SHP77 (cell line): ENCODE results near the gene MATN4.

Experiments used
- DNase-seq, 2 experiments: peaks; one replicate each; lab custom pipeline; 2025; lab: John Stamatoyannopoulos, UW

Gene MATN4

DNA sequence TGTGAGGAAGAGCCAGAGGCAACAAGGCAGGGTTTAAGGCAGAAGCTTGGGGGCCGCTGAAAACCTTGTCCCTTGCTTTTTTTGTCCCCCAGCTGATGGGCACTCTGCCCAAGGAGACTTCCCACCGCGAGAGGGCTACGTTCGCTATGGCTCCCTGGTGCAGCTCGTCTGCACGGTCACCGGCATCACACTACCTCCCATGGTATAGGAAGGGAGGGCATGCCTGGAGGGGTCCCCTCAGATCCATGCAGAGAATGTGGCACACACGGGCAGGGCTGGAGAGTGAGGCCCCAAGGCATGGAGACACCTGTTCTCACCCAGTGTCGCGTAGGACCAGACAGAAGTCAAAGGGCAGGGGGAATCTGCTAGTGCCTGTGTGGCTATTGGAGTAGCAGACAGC lies 5.8 kb upstream of the MATN4 start:
- DNase-seq: no peak

DNA sequence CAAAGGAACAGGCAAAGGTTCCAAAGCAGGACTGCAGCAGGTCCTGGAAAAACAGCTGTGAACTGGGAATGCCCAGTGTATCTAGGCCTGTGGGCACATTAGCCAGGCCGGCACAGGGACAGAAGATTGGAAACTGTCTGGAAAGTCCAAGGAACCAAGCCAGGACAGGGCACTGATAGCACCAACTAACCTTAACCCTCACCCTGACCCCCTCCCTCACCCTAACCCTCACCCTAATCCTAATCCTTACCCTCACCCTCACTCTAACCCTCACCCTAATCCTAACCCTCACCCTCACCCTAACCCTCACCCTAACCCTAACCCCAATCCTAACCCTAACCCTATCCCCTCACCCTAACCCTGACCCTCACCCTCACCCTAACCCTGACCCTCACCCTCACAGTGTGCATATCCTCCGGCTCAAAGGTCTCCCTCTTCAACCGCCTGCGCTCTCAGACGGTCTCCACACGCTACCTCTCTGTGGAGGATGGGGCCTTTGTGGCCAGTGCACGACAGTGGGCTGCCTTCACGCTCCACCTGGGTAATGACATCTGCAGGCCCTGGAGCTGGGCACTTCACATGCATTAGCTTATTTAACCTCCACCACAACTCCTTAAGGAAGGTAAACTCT lies 5.1 kb upstream of the MATN4 start:
- DNase-seq: no peak

DNA sequence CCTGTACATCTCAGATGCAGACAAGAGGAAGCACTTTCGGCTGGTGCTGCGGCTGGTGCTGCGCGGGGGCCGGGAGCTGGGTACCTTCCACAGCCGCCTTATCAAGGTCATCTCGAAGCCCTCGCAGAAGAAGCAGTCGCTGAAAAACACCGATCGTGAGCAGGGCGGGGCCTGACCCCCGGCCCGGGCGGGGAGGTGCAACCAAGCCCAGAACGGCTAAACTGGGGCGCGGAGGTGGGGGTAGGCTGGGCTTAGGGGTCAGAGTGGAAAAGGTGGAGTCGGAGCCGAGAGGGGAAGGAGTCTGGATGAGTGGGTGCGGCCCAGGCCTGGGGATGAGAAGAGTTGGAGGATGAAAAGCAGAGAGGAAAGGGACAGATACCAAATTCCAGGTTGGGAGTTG lies 4.1 kb upstream of the MATN4 start:
- no peak for DNase-seq

DNA sequence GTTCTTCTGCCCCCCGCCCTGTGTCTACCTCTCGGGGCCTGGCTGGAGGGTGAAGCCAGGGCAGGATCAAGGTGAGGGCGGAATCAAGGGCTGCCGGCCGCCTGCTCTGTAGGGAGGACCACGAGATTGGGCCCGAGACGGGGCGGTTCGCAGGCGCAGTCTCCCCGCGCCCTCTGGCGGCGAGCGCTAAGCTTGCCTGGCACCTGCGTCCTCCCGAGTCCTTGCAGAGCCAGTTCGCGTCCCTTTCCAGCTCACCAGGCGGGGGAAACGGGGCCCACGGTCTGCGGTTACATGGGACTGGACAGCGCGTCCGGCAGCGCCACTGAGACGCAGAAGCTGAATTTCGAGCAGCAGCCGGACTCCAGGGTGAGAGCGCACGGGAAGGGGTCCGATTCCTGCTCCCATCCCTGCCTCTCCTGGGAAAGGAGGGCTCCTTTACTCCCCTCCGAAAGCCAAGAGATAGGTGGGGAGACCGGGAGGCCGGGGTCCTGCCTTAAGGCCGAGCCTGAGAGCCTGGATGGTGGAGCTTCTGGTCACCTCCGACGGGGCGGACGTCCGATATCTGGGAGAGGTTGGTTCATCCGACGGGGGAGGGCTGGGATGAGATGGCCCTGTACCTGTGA lies 3.6 kb upstream of the MATN4 start:
- DNase-seq: peak in 1 of 2 experiments; percentile 42

DNA sequence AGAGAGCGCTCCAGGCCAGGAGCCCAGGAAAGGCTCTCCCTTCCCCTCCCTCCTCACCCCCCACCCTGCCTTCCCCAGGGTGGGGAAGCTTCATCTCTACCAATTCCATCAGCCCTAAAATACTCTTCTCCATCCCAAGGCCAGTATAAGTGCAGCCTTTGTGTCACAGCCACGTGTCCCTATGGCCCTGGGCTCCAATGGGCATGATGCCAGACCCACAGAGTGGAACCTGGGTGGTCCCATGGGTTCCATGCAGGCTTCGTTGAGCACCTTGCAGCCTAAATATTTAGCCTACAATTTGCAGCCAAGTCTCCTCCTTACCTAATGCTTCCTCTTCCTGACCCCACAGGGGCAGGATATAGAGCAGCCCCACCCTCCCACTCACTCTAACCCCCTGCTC lies 976 bp upstream of the MATN4 start:
- DNase-seq: no peak

DNA sequence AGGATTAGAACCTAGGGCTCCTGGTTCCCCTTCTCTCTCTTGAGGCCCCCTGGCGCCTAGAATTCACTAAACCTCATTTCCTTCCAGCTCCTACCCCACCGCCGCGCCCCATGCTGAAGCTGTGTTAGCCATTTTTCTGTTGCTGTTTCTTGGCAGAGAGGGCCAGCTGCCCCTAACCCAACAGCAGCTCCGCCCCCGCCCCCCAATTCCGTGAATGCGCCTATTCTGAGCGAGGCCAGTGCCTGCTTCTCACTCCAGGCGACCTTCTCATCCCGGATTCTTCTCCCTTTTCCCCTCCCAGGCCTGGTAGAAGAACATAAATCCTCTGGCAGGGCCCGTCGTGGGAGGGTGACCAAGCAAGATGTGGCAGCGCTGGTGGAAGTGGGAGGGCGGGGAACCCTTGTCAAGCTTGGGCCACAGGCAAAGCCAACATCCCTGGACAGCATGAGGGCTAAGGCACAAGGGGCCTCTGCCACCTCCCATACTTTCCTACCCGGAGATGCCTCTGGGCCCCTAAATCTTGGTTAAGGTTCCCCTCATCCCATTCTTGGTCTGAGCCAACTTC lies 941 bp downstream of the MATN4 start:
- no peak for DNase-seq

DNA sequence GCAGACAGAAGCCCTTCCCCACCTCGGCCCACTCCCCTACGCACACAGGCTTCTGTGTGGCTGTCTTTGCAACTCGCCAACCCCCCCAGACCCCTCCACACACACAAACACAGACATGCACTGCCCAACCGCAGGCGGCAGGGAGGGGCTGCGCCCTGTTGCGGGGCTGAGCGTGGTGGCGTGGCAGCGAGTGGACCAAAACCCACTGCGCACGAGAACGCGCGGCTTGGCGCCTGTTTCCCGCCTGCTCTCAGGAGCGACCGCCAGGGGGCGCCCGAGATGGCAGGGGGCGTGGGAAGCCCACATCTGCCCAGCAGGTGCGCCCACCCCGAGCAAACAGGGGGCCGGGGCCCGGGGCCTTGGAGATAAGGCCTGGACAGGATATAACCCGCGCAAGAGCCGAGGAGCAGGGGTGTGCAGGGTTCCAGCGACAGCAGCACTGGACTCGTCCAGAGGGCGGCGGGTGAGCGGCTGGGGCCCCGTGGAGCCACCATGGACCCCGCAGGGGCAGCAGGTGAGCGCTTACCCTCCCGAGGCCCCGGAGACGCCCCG lies 1.6 kb downstream of the MATN4 start, which contains the start of gene RBPJL:
Gene RBPJL (plus strand): TSS at position 410 of the 552 bp plus-strand sequence. CDS start 83 bp downstream, at position 493.
- no peak for DNase-seq

DNA sequence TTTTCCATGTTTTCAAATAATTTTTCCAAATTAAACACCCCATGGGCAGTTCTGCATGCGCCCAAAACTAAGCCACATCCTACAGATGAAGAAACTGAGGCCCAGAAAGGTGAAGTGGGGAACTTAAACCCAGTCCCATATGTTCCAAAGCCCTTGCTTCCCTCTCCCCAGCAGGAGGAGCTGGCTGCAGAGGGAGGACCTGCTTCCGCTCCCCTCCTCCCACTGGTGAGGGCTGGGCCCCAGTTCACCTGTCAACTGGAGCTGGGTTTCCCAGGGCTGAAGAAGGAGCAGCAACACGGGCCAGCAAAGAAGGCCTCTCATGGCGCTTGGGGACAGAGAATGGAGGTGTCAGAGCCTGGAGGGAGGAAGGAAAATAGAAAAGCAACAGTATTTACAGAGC lies 2.8 kb downstream of the MATN4 start:
- DNase-seq: no peak

DNA sequence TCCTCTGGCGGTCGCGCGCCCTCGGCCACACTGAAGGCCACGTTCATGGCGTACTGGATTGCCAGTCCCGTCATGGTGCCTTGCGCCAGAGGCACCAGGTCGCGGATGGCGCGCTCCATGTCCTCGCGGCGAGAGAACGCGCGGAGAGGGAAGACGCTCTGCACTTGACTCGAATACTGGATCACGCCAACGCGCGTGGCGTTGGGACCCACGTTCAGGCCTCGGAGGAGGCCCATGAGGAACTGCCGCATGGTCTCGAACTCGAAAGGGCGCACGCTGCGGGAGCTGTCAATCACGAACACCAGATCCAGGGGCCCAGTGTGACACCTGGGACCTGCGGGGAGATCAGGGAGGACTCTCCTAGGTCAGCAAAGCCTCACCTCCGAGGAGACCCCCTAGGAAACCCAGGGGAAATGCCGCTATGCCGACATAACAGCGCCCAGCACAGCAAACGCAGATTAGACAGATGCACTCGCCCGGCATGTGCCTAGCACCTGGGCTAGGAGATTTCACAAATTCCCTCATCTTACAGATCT lies 3.6 kb downstream of the MATN4 start:
- DNase-seq: no peak

DNA sequence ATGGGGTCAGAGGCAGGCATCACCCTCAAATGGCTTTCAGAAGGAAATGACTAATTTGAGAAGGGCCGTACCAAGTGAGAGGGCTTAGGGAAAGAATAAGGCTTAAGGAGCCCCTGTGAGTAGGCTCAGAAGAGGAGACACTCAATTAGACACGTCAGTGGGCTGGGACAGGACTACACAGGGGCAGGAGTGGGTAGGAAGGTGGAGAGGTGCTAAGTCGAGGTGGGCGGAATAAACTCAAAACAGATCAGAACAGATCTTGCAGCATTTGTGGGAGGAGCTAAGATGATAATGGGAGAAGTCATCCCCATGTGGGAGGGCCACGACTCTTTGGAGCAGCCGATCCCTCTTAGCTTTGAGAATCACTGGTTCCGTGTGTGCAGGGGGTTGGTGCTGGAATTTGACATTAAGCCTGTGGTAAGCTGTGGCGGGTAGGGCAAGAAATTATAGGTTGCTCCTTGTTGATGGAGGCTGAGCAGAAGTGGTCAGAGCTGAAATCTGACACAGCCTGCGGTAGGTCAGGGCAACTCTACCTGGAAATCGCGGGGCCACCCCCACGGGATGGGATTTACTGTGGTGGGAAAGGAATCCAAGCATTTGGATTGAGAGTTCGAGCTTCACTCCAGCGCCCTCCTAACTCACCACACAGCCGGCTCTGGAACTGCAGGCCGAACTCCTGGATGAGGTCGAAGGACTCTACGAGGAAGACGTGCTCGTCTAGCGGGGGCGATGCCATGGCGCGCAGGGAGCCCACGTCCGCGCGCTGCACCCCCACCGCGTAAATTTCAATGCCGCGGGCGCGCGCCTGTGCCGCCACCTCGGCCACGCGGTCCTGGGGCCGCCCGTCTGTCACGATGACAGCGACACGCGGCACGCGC lies 4.3 kb downstream of the MATN4 start:
- no peak for DNase-seq

DNA sequence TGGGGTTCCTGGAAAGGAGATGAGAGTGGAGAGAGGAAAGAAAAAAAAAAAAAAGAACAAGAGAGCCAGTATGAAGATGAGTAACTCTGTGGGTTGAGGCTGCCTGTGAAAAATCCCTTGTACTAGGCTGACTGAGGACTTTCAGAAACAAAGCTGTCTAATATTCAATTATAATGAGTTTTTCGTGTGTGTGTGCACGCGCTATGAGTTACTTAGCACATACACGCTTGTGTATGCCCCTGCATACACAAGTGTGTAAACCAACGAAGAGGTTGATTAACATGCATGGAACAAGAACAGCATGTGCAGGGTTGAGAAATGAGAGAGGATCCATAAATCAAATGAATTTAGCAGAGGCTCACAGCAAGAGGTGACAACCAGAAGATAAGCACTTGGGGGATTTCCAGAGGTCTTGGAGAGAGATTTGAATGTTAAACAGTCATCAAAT lies 6.3 kb downstream of the MATN4 start:
- DNase-seq: no peak

DNA sequence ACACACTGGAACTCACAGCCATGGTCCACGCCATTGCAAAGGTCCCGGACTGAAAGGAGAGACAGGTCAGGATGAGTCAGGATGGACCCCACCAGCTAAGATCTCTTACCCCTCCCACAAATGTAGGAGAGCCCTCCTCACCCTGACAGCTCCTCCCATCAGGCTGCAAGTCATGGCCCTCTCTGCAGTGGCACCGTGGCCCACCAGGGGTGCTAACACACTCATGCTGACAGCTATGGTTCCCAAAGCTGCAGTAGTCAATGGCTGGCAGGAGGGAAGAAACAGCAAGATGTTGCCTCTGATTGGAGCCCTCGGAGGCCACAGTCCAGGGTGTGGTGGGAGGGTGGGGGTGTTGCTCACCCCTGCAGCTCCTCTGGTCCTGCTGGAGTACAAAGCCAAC lies 7.1 kb downstream of the MATN4 start:
- DNase-seq: peak in 1 of 2 experiments; percentile 42

DNA sequence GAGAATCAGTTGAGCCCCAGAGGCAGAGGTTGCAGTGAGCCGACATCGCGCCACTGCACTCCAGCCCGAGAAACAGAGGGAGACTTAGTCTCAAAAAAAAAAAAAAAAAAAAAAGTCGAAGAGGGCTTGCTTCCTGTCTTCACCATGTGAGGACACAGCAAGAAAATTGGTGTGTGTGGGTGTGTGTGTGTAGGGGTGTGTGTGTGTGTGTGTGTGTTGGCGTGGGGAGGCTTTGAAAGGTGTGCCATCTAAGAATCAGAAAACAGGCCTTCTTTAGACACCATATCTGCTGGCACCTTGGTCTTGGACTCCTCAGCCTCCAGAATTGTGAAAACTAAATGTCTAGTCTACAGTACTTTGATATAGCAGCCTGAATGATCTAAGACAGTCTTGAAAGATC lies 8.3 kb downstream of the MATN4 start:
- no peak for DNase-seq

DNA sequence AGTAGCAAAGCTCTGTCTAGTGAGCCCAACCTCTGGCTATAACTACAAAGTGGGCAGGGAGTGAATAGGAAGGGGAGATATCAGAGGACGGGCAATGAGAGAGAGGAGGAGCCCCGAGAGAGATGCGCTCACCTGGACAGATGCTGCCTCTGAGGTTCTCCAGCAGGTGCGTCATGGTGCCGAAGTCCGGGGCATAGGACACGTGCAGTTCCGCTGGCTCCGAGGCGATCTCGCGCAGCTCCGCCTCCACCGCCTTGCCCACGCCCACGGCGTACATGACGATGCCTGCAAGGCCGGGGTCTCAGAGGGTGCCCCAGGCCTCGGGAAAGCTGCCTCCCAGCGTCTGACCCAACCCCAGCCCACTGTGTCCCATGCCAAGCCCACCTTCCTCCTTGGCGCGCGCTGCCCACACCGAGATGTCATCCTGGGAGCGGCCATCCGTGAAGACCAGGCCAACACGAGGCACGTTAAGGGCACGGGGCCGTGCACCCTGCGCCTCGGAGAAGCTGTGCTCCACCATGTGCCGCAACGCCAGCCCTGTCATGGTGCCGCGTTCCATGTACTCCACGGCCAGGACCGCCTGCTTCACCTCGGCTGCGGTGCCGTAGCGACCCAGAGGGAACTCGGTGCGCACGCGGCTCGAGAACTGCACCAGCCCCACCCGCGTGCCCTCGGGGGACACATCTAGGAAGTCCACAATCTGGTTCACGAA lies 10.2 kb downstream of the MATN4 start:
- DNase-seq: no peak

DNA sequence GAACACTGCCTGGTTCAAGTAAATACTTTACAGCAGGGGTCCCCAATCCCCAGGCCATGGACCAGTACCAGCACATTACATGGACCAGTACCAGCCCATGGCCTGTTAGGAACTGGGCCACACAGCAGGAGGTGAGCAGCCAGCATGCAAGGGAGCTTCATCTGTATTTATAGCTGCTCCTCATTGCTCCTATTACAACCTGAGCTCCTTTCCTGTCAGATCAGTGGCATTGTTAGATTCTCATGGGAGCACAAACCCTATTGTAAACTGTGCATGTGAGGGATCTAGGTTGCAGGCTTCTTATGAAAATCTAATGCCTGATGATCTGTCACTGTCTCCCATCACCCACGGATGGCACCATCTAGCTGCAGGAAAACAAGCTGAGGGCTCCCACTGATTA lies 13.4 kb downstream of the MATN4 start:
- DNase-seq: no peak

DNA sequence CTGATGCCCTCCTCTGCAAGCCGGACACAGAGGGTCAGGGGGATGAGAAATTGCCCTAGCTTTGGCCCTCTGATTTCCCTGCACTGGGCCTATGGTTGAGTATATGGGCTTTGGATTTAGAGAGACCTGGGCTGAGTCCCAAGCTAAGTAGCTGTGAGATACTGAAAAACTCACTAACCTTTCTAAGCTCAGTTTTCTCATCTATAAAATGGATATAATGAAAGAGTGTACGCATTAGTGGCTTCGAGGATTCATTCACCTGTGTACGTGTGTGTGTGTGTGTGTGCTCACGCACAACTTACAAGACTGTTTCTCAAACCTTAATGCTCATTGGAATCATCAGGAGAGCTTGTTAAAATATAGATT lies 14.1 kb downstream of the MATN4 start:
- DNase-seq: no peak

DNA sequence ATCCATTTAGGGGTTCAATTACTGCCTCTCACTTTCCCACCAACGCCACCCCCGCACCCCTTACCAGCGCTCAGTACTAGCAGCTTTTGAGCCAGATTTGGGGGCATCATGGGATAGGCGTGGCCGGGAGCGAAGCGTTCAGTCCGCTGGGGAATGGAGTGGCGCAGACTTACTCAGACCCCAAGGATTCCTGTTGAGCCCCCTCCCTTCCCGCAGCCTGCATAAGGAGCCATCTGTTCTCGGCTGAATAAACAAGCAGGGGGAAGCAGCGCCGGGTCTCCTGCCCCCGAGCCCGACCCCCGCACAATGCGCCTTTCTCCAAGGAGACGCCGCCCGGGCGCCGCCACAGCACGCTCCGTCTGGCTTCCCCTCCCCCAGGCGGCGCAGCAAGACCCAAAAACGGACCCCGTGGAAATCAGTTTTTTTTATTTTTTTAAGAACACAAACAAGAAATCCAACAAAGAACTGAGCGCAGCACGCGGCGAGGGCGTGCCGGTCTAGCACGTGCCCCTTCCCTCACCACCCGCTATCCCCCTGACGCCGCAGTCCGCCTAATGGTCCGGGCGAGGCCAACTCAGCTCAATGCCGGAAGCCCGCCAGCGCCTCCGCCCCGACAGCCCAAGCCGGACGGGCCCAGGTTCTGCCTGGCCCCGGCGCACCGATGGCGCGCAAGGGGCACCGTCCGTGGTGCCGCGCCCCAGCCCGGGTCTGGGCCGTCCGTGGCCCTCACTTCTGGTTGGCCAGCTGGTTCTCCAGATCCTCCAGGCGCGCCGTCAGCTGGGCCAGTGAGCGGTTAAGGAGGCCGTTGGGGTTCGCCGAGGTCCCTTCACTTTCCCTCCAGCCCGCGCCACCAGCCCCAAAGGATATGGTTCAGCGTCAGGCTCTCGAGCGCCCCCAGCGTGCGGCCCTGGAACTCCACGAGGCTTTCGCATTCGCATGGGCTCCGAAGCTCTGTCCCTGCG lies 14.8 kb downstream of the MATN4 start:
- peak; percentile 23 to 31 for DNase-seq

DNA sequence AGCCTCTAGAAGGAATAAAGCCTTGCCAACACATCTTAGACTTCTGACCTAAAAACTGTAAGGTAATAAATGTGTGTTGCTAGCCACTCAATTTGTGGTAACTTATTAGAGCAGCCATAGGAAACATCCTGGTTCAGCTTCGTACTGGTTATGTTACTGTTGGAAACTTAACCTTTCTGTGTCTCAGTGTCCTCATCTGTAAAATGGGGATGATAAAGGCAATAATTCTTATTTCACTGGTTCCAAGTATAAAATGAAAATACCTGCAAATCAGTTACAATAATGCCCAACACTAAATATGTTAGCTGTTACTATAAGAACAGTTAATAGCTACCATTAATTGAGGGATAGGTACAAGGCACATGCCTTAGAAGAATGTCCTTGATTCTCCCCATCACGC lies 15.8 kb downstream of the MATN4 start:
- DNase-seq: no peak

DNA sequence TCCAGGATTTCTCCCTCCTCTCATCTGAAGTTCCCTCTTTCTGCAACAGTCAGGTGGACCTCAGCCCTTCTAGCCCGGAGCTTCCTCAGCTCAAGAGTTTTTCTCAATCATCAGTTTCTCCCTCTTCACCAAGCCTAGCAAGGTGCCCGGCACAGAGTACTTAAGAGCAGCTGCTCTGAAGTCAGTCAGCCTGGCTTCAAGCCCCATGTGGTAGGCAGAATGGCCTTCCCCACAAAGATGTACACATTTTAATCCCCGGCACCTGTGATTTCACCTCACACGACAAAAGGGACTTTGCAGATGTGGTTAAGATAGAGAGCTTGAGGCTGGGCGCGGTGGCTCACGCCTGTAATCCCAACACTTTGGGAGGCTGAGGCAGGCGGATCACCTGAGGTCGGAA lies 16.6 kb downstream of the MATN4 start:
- no peak for DNase-seq

DNA sequence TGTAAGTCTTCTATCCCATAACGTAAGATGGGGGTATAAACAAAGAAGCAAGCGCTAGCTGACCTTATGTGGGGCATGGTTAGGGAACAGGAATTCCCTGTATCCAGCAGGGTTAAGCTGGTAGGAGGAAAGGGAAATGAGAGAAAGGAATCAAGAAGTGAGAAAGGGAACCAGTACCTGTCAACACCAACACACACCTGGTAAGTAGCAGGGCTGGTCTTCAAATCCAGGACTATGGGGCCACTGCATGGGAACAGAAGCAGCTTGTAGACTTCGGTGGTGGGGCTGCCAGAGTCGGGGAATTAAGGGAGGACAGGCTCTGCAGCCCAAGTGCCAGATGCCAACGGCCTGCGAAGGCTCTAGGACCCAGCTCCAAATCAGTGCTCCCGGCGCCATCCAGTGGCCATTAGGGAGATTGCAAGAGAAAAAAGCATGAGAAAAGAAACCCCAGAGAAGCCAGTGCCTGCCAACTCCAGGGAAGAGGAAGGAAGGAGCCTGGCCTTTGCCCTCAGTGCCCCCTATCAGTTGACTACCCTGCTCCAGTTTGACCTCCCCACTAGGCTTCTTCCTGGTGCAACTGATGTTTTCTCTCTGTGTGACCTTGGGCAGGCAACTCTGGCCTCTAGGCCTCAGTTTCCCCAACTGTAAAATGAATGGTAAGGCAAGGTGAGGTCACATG lies 17.3 kb downstream of the MATN4 start:
- peak; percentile 59 to 62 for DNase-seq
